Ascending aorta (tissue), 2 donors: ENCODE data around the gene ELF2. TPM values are rescaled to one million over a fixed set of nuclear protein-coding genes. Genes with fewer than 3 reads are reported as not detected.
"Not testable (repeated sequence)": the region's sequence is repeated elsewhere in the genome, so short reads cannot be mapped to it uniquely, and the experiment has no call there.

Source experiments
- DNase-seq, 2 donors: peaks; one replicate each; pipeline ENCODE4 v3.0.0-alpha.2; 2019; ENCODE audit warnings: low spot score in 2 of 2
- H3K27ac ChIP-seq, 2 donors: fragments of 200-600 bp; sonication (generic); one replicate each; pipeline ENCODE4 v1.5.1; 2016 to 2017; ENCODE audit warnings: mild to moderate bottlenecking in 1 of 2
- H3K27me3 ChIP-seq: fragments of 200-600 bp; sonication (generic); one replicate; pipeline ENCODE4 v1.5.1; 2017
- H3K36me3 ChIP-seq, 2 donors: fragments of 200-600 bp; sonication (generic); one replicate each; pipeline ENCODE4 v1.5.1; 2016
- H3K4me1 ChIP-seq, 2 donors: fragments of 200-600 bp; sonication (generic); one replicate each; pipeline ENCODE4 v1.5.1; 2016 to 2017; ENCODE audit warnings: mild to moderate bottlenecking in 1 of 2
- H3K4me3 ChIP-seq, 2 donors: fragments of 200-600 bp; sonication (generic); one replicate each; pipeline ENCODE4 v1.5.1; 2016 to 2017; ENCODE audit warnings: mild to moderate bottlenecking in 1 of 2
- H3K9me3 ChIP-seq, 2 donors: fragments of 200-600 bp; sonication (generic); one replicate each; pipeline ENCODE4 v1.5.1; 2016
- intact Hi-C: fragments of 100-400 bp; cut with DNase I; formaldehyde crosslinking; loops from one replicate; pipeline ENCODE4 v1.15.1; 2023
- total RNA-seq: library from RNA; depleted of rRNA; stranded (reverse); fragments of >200 nt; gene quantifications from one replicate; pipeline ENCODE4 v1.1.0, GENCODE V29; 2016
- TF ChIP-seq, protein P1 (sequence below), 3 experiments: fragments of 200-600 bp in 2 of 3; fragments of 450-650 bp in 1 of 3; sonication (generic) in 2 of 3; IDR thresholded peaks; one replicate each; pipeline ENCODE4 v1.5.1; 2016 to 2019; ENCODE audit warnings: antibody characterized with exemption in 3 of 3, mild to moderate bottlenecking in 1 of 3, moderate library complexity in 1 of 3

ELF2 gene
- total RNA-seq, 1 donor from 2014 or later = 20.3 TPM

DNA sequence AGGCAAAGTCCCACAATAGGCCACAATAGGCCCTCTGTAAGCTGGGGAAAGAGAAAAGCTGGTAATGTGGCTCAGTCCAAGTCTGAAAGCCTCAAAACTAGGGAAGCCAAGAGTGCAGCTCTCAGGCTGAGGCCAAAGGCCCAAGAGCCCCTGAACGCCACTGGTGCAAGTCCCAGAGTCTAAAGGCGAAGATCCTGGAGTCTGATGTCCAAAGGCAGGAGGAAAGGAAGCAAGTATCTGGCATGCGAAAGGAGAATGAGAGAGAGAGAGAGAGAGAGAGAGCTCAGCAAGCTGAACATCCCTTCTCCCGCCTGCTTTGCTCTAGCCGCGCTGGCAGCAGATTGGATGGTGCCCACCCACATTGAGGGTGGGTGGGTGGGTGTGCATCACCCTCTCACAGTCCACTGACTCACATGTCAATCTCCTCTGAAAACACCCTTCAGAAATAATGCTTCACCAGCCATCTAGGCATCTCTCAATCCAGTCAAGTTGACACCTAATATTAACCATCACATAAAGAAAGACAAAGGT, 30.9 kb upstream of the ELF2 start:
- intact Hi-C loops = no loop called here
- no peak overlapping the region for H3K27ac ChIP-seq
- H3K9me3 ChIP-seq = no peaks in the 10 kb centered on the region
- no peak for DNase-seq
- H3K4me3 ChIP-seq = no peak overlapping the region
- no peaks in the 10 kb centered on the region for H3K27me3 ChIP-seq
- H3K4me1 ChIP-seq = no peaks in the 10 kb centered on the region
- TF ChIP-seq, protein P1, sequence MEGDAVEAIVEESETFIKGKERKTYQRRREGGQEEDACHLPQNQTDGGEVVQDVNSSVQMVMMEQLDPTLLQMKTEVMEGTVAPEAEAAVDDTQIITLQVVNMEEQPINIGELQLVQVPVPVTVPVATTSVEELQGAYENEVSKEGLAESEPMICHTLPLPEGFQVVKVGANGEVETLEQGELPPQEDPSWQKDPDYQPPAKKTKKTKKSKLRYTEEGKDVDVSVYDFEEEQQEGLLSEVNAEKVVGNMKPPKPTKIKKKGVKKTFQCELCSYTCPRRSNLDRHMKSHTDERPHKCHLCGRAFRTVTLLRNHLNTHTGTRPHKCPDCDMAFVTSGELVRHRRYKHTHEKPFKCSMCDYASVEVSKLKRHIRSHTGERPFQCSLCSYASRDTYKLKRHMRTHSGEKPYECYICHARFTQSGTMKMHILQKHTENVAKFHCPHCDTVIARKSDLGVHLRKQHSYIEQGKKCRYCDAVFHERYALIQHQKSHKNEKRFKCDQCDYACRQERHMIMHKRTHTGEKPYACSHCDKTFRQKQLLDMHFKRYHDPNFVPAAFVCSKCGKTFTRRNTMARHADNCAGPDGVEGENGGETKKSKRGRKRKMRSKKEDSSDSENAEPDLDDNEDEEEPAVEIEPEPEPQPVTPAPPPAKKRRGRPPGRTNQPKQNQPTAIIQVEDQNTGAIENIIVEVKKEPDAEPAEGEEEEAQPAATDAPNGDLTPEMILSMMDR (IDR thresholded peaks at IDR 0.05) = no peak
- no peaks in the 10 kb centered on the region for H3K36me3 ChIP-seq

DNA sequence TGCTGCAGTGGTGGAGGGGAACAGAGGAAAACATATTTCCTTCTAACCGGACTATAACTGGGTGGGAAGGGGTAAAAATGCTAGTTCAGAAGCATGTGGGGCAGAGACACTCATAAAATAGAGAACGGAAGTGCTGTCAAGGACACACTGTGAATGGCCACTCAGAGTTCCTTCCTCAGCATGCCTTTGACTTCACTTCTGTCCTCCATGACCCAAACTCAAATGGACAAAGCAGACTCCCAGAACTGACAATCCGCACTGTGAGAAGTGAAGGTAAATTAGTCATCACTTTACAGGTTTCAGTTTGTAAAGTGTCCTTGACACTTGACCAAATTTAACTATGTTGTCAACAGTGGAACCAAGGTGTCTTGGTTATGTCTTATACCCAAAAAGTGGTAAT, 30.2 kb upstream of the ELF2 start:
- TF ChIP-seq, protein P1 (IDR thresholded peaks at IDR 0.05) = no peak
- Histone ChIP-seq H3K9me3 (no peaks in the 10 kb centered on the region), H3K36me3 (no peaks in the 10 kb centered on the region), H3K27me3 (no peaks in the 10 kb centered on the region), H3K27ac (no peak overlapping the region), H3K4me1 (no peaks in the 10 kb centered on the region), H3K4me3 (no peak overlapping the region)
- intact Hi-C loops = no loop called here
- no peak for DNase-seq

DNA sequence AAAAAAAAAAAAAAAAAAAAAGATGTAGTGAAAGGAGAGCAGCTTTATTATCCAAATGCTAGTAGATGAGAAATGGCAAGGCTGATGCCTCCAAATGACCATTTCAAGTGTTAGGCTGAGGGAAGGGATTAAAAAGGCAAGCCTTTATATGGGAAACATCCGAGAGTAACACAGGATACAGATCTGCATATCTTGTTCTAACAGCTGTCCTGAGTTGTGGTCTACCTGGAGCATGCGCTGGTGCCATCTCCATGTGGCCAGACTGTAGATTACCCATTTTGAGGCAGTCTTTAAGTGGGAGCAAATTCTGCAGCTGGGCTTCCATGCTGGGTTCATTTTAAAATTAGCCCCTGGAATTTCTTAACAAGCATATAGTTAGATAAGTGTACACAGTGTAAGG, 26.0 kb upstream of the ELF2 start:
- H3K9me3 ChIP-seq = no peaks in the 10 kb centered on the region
- DNase-seq = no peak
- H3K4me1 ChIP-seq = no peaks in the 10 kb centered on the region
- H3K27ac ChIP-seq = no peak overlapping the region
- H3K27me3 ChIP-seq = no peaks in the 10 kb centered on the region
- TF ChIP-seq, protein P1 (IDR thresholded peaks at IDR 0.05) = no peak
- intact Hi-C loops = no loop called here
- no peak overlapping the region for H3K4me3 ChIP-seq
- no peaks in the 10 kb centered on the region for H3K36me3 ChIP-seq

DNA sequence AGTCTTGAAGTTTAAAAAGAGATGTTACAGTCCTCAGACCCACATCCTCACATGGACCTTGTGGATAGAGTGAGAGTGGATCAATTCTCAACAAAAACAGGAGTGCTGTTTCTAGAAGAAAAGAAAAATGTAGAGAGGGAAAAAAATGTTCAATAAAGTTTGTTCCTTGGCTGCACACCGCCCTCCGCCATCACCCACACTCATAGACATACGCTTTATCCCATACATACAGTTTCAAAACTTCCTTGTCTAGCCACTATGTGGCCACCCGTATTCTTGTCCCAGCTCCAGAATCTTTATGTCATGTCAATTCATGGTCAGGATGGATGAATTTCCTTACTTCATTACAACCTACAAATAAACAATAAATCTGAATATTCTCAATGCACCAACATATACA, 23.5 kb upstream of the ELF2 start:
- no peaks in the 10 kb centered on the region for H3K9me3 ChIP-seq
- H3K27ac ChIP-seq = no peak overlapping the region
- H3K36me3 ChIP-seq = no peaks in the 10 kb centered on the region
- H3K4me1 ChIP-seq = no peaks in the 10 kb centered on the region
- intact Hi-C loops = no loop called here
- H3K27me3 ChIP-seq = no peaks in the 10 kb centered on the region
- no peak for DNase-seq
- TF ChIP-seq, protein P1 (IDR thresholded peaks at IDR 0.05) = no peak
- no peak overlapping the region for H3K4me3 ChIP-seq

DNA sequence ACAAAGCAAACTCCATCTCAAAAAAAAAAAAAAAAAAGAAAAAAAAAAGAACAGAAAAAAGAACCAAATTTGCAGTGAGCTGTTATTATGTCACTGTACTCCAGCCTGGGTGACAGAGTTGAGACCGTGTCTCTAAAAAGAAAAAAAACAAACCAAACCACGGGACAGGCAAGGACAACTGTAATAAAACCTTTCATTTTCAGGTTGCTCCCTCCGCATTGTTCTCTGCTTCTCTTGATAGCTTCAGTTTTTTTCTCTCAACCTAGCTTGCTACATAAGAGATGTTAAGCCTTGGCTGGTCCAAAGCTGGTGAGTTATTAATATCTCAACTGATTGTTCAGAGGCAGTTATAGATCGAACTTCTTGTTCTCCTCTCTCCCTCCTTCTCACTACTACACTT, 23.1 kb upstream of the ELF2 start:
- no peaks in the 10 kb centered on the region for H3K9me3 ChIP-seq
- TF ChIP-seq, protein P1 (IDR thresholded peaks at IDR 0.05) = no peak
- no peaks in the 10 kb centered on the region for H3K27me3 ChIP-seq
- no peak overlapping the region for H3K27ac ChIP-seq
- no peak overlapping the region for H3K4me3 ChIP-seq
- intact Hi-C loops = no loop called here
- no peaks in the 10 kb centered on the region for H3K36me3 ChIP-seq
- H3K4me1 ChIP-seq = no peaks in the 10 kb centered on the region
- DNase-seq = no peak

DNA sequence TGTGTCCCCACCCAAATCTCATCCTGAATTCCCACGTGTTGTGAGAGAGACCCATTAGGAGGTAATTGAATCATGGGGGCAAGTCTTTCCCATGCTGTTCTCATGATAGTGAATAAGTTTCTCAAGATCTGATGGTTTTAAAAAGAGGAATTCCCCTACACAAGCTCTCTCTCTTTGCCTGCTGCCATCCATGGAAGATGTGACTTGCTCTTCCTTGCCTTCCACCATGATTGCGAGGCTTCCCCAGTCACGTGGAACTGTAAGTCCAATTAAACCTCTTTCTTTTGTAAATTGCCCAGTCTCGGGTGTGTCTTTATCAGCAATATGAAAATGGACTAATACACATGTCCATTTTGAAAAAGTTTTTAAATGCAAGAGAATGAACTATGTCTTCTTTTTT, 20.2 kb upstream of the ELF2 start:
- H3K4me1 ChIP-seq, DNase-seq, H3K27ac ChIP-seq, H3K36me3 ChIP-seq, intact Hi-C loops, H3K4me3 ChIP-seq, H3K9me3 ChIP-seq, H3K27me3 ChIP-seq: not testable (repeated sequence)
